NCI-H1436 treated with DMSO at 0.1 percent for 48 hours (cell line): ENCODE measurements around the gene SH3BP2.

Experiments
- DNase-seq: peaks from one replicate; lab custom pipeline; 2025; lab: John Stamatoyannopoulos, UW

Gene SH3BP2

DNA sequence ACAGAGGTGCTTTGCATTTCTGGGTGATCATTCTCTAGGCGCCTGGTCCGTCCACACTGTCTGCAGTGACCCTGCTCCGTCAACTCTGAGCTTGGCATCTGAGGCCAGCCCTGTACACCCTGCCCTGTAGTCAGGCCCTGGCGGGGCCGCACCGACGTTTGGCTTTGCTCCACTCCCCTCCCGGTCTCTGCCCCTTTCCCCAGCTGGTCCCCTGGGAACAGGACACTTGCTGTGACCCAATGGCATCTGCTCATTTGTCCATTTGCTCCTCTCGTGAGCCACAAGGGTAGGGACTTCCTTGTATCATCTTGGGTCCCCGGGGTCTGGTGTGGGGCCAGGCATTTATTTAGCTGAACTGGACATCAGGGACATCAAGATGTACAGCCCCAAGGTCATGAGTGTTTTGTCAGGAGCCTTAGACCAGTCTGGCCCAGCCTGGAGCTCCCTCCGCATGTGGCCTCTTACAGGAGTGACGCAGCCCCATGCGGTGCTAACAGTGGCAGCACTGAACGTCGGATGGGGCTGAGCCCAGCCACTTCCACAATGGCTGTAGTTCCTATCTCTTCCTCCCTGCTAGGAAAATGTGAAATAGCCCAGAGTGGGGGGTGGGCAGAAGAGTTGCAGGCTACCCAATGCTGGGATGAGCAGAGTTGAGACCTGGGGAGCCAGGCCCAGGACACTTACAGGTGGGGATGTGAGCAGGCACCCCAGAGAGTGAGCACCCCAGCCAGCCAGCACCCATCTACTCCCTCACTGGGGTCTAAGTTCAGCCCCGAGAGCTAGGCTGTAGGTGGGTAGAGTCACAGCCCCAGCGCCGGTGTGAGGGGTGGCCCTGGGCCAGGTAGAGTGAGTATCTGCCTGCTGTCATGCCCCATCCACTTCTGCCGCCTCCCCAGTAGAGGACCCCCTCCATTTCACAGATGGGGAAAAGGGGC, 2.0 kb upstream of the SH3BP2 start:
- DNase-seq: no peak

DNA sequence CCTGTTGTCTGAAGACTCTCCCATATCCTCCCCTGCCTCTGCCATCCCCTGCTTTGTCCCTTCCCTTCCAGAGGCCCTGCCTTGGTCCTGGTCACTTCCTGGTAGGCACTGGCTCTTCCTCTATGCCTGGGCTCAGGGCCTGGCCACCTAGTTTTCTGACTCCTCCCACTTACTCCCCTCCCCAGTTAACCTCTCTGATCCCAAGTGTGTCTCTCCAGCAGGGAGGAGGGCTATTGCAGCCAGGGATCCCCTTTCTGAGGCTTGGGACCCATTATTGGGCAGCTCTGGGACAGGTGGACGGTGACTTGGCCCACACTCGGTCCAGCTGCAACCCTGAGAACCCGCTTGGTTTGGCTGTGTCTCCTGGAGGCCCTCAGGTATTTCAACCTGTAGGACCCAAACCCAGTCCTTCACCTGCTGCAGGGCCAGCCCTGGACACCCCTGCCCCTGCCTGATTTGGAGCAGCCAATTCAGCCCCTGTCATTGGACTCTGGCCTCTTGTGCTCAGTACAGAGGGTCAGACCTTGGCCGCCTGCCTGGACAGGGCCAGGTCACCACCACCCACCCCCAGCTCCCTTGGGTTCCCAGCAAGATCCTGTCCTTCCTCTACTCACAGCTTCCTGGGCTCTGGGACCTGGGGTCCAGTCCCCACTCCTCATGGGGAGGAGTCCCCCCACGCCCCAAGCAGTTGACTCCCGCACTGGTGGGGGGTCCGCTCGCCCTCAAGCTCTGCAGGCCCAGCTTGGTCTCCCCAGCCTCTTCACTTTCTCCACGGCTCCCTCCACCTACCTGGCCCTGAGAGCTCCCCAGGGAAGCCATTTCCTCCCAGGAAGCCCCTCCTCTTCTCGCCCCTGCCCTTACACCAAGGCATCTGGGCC, 1.1 kb upstream of the SH3BP2 start:
- no peak for DNase-seq

DNA sequence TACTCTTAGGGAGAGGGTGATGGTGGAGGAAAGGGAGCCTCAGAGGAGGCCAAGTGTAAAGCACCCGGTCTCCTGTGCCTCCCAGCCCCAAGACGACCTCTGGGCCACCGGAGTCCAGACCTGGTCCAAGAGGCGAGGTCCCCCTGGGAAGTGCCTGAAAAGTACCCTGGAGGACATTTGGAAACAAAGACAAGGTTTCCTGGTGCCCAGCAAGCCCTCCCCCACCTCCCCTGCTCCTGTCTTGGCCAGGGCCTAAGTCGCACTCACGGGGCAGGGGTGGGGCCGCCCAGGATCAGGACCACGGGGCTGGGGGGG, 532 bp upstream of the SH3BP2 start:
- no peak for DNase-seq

DNA sequence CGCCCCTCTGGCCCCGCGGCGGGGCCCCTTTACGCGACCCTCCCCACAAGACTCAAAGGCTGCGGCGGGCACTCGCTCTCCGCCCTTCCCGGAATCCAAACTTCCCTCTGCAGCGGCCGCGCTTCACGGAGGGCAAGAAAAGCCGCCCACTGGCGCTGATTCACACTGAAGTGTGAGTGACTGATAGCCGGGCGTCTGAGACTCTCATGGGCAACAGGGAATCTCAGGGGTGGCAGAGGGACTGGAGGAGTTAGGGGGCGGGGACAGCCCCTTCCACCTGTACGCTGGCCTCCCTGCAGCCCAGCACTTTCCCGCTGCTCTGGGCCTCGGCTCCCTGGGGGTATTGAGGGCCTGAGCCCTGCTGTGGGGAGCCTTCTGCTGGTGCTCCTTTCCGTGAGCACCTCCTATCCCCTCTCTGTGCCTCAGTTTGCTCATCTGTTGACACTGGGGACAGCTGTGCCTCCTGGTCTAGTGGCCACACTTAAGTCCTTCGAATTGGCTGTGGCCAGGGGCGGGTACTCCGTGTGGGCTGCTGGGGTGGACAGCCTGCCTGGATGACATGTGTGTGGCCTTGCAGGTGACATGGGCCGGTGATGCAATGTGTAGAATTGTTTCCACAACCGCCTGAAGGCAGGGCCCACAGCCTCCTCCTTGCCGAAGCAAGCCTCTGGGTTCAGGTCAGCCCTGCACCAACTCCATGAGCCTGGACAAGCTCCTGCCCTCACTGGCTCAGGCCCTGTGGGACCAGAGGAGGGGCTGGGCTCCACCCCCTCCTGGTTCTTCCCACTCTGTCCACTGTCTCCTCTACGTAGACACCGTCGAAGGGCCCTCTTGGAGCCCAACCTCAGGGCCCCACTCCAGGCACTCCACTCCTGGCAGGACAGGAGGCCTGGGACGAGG, 951 bp downstream of the SH3BP2 start:
- no peak for DNase-seq

- no peak for DNase-seq
These were observed 1.8 kb downstream of the SH3BP2 start for GRCh38 chr4:2794486-2795299.

DNA sequence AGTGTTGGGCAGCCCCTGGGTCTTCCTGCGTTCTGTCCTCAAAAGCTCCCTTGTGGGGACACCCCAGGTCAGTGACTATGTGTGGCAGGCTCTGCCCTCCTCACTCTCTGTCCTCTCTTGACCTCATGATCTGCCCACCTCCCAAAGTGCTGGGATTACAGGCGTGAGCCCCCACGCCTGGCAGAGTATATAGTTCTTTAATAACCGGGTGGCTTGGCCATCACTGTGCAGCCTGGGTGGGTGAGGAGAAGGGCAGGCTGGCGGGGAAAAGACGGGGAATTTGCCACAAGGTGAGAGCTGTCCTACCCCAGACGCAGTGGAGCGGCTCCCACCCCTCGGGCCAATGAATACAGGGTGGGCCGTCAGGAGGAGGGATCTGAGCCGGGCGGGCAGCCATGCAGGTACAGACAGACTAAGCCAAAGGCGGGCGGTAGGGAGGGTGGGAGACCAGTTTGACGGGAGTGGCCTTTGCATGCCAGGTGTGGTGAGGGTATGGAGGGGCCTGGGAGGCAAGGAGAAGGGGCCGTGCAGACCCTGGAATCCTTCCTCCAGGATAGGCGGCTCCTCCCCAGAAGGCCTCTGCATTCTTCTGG, 2.5 kb downstream of the SH3BP2 start:
- no peak for DNase-seq

DNA sequence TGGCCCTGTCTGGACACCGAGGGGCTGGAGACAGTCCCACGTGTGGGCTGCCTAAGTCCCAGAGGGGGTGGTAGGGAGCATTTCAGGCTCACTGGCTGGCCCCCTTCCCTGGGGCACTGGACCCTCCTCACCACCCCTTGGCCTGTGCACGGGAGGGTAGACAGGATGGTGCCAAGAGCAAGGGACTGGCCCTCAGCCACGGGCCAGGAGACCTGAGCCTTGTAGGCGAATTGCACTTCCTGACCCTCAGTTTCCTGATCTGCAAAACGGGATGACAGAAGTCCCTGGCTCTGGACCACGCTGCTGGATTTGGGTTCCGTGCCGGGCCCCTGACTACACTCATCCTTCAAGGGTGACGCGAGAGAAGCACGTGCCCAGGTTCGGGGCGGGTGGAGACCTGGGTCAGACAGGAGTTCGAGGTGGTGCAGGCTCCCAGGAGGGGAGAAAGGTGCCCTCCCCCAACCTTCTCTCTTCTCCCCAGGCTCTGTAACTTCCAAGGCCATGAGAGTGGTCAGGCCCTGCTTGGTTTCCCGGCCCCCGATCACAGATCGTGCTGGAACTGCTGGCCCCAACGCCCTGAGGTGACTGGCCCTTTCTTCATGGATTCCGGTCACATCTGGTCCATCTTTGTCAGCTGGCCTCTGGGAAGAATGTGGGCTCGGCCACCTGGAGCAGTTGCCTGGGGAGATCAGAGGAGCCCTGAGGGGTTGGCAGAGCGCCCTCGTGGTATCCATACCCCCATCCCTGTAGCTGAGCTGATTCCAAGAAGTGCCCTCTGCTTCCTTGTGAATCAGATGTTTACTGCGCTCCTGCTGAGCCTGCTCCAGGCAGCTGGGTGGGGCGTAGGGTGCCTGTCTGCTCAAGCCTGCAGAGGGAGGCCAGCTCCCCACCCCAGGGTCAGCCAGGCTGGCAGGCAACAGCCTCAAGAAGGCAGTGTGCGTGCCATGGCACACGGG, 3.3 kb downstream of the SH3BP2 start:
- DNase-seq: no peak

DNA sequence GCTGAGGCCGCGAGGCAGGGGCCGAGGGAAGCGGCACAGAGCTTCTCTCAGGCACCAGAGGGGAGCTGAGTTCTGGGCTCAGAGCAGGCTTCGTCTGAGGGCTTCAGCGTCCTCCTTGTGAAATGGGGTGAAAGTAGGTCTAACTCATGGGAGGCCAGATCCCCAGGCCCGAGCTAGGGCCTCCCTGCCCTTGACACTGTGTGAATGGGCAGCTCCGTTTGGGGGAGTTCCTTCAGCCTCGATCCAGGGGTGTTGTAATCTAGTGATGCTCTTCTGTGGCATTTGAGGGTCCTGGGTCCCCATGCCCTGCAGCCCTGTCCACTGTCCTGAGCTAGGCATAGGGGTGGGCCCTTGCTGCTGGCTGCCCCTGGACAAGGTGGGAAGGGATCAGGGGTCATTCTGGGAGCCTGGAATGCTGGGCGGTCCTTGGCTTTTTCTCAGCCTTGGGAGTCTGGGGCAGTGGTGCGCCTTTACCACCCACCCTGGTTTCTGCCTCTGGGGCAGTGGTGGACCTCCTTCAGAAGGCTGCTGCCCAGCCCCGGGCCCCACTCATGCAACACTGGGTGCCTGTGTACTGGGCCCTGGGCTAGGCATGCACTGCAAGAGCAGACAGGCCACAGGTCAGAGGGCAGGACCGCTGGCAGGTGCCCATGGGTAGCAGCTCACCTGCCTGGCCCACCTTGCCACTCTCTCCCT, 4.1 kb downstream of the SH3BP2 start:
- no peak for DNase-seq

GRCh38 chr4:2797545-2798305, 4.8 kb downstream of the SH3BP2 start:
- DNase-seq: no peak

- DNase-seq: no peak
These were observed 5.7 kb downstream of the SH3BP2 start for GRCh38 chr4:2798399-2799223.

DNA sequence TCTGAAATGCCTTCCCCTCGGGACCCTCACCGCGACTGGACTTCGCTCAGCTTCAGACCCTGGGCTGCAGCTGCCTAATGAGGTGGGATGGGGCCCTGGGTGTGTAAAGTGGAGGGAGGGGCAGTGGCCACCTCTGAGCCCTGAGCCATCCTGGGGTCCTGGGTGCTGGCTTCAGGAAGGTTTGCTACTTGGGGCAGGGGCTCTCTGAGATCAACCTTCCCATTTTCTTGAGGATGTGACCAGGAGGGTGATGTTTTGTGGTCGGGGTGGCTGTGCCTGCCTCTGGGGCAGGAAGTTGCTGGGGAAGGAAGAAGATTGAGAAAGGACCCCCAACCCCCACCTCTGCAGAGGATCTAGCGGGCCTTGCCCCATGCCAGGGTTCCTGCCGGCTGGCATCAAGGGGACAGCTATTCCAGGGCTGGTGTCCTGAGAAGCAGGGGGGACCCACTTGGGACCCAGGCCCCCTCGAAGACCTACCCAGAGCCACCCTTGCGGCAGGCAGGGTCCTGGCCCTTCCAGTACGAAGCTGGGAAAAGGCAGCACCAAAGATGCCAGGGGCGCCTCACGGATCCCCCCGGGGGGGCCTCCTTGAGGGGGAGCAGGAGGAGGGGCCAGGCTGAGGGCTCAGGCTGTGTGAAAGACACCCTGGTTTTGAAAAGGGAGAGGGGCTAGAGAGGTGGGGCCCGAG, 6.5 kb downstream of the SH3BP2 start:
- no peak for DNase-seq

GRCh38 chr4:2799971-2800690, 7.2 kb downstream of the SH3BP2 start:
- no peak for DNase-seq

GRCh38 chr4:2800691-2801596, 8.1 kb downstream of the SH3BP2 start:
- no peak for DNase-seq

DNA sequence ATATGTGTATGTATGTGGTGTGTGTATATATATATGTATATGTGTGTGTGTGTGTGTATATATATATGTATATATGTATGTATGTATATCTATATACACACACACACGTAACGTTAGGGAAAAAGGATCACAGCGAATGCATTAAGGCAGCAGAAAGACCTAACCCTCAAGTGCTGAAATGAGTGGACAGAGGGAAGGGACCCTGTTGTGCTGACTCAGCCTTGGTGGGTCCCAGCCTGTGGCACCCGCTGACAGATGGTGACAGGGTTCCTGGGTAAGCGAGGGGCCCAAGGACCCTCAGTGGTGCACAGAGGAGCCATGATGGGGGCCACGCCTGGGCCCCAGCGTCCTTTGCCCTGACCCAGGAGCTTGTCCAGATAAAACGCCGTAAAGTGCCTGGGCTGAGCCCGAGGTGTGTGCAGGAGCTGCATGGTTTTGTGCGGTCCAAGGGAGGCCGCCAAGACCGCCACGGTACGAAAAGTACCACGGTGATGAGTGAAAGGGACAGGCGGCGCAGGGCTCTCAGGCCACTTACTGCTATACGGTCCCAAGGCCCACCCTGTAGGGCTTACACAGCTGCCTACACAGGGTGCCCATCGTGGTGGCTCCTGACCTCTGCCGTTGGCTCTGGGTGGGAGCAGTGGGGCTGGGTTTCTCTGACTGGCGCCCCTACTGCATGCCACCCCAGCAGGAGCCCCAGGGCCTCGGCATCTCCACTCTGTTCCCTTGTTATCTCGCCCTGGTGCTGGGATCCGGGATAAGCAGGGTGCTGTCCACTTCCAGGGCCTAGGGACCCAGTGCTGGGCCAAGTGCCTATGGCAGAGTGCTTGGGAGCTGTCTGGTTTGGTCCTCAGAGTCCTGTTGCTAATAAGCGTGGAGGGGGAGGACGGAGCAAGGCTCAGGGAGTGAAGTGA, 10.0 kb downstream of the SH3BP2 start:
- no peak for DNase-seq
